Sigmoid colon (tissue), 4 donors: ENCODE results near the gene SEMA4C.

ENCODE experiments used
- CTCF ChIP-seq, 4 experiments: fragments of 450-650 bp in 3 of 4; fragments of 200-600 bp in 1 of 4; IDR thresholded peaks; one replicate each; pipeline ENCODE4 v1.5.1; 2016 to 2019; ENCODE audit warnings: antibody characterized with exemption in 4 of 4, mild to moderate bottlenecking in 3 of 4, moderate library complexity in 2 of 4
- EP300 ChIP-seq, 4 donors: sonication (generic); formaldehyde crosslinking; IDR thresholded peaks; one replicate each; pipeline ENCODE4 v1.6.1; 2017; ENCODE audit warnings: antibody characterized with exemption in 4 of 4
- POLR2A ChIP-seq, 2 donors: fragments of 450-650 bp; IDR thresholded peaks; one replicate each; pipeline ENCODE4 v1.6.1; 2016; ENCODE audit warnings: antibody characterized with exemption in 2 of 2, mild to moderate bottlenecking in 2 of 2, moderate library complexity in 2 of 2
- POLR2AphosphoS5 ChIP-seq, 4 donors: sonication (generic); formaldehyde crosslinking; IDR thresholded peaks; one replicate each; pipeline ENCODE4 v1.6.1; 2017; ENCODE audit warnings: antibody characterized with exemption in 4 of 4

GRCh38 chr2:96890252-96890651 is 20.4 kb upstream of the SEMA4C start:
- TF ChIP-seq POLR2A (IDR thresholded peaks at IDR 0.05): no peak
- no peak for TF ChIP-seq CTCF (IDR thresholded peaks at IDR 0.05)
- no peak for TF ChIP-seq EP300 (IDR thresholded peaks at IDR 0.05)
- TF ChIP-seq POLR2AphosphoS5 (IDR thresholded peaks at IDR 0.05): no peak
